PC-9 (cell line): ENCODE measurements around the gene MAFG. TPM values are rescaled to one million over a fixed set of nuclear protein-coding genes. Genes with fewer than 3 reads are reported as not detected.
A peak's percentile ranks its signal among the peaks of the same experiment; 100 is the strongest.

ENCODE experiments used
- BruUV-seq: library from RNA; stranded (reverse); fragments of 400-500 nt; replicated peaks from 2 replicates; lab custom pipeline; 2021; lab: Mats Ljungman, UMichigan
- CTCF ChIA-PET: fragments of 300-600 bp; sonication (Branson Sonifier 250); formaldehyde crosslinking; loops from one replicate; lab custom pipeline; 2022; ENCODE audit warnings: antibody characterized with exemption; lab: Charles Lee
- POLR2A ChIA-PET: fragments of 300-600 bp; sonication (Branson Sonifier 250); formaldehyde crosslinking; loops from one replicate; lab custom pipeline; 2022; ENCODE audit warnings: antibody characterized with exemption; ENCODE audit not compliant: unreplicated experiment; lab: Charles Lee
- DNase-seq, 2 experiments: peaks; one replicate each; pipeline versions ENCODE4 v3.0.0 to v3.0.0-alpha.2; 2015 to 2022; ENCODE audit warnings: mixed read lengths in 1 of 2
- H2AFZ ChIP-seq: fragments of 200-600 bp; sonication (generic); 2 replicates; pipeline ENCODE4 v1.8.1; 2017; ENCODE audit warnings: antibody characterized with exemption
- H3F3A ChIP-seq: fragments of 200-600 bp; sonication (generic); 2 replicates; pipeline ENCODE4 v1.8.1; 2017; ENCODE audit warnings: antibody characterized with exemption, mild to moderate bottlenecking, low read depth; ENCODE audit not compliant: insufficient read depth
- H3K27ac ChIP-seq: fragments of 200-600 bp; sonication (generic); 2 replicates; pipeline ENCODE4 v1.6.1; 2016; ENCODE audit warnings: mixed run types
- H3K27me3 ChIP-seq: fragments of 200-600 bp; sonication (generic); 2 replicates; pipeline ENCODE4 v1.6.1; 2016; ENCODE audit warnings: low read depth, mixed run types; ENCODE audit not compliant: insufficient read depth
- H3K36me3 ChIP-seq: fragments of 200-600 bp; sonication (generic); 2 replicates; pipeline ENCODE4 v1.6.1; 2016; ENCODE audit warnings: low read depth, mixed run types
- H3K4me1 ChIP-seq: fragments of 200-600 bp; sonication (generic); replicated peaks from 2 replicates; pipeline ENCODE4 v1.6.1; 2016; ENCODE audit warnings: mixed run types; ENCODE audit not compliant: insufficient read depth
- H3K4me2 ChIP-seq: fragments of 200-600 bp; sonication (generic); 2 replicates; pipeline ENCODE4 v1.6.1; 2017; ENCODE audit warnings: mixed run types
- H3K4me3 ChIP-seq: fragments of 200-600 bp; sonication (generic); 2 replicates; pipeline ENCODE4 v1.6.1; 2016; ENCODE audit warnings: mixed run types
- H3K79me2 ChIP-seq: fragments of 200-600 bp; sonication (generic); 2 replicates; pipeline ENCODE4 v1.6.1; 2017; ENCODE audit warnings: low read depth, mixed run types
- H3K9me2 ChIP-seq: fragments of 200-600 bp; sonication (generic); 2 replicates; pipeline ENCODE4 v1.8.1; 2017; ENCODE audit warnings: mild to moderate bottlenecking; ENCODE audit not compliant: insufficient read depth
- H3K9me3 ChIP-seq: fragments of 200-600 bp; sonication (generic); 2 replicates; pipeline ENCODE4 v1.8.1; 2016; ENCODE audit warnings: low read depth; ENCODE audit not compliant: insufficient read depth
- H4K20me1 ChIP-seq: fragments of 200-600 bp; sonication (generic); 2 replicates; pipeline ENCODE4 v1.8.1; 2017; ENCODE audit not compliant: insufficient read depth
- CTCF ChIP-seq: fragments of 200-600 bp; sonication (generic); conservative IDR thresholded peaks from 2 replicates; pipeline ENCODE4 v1.6.1; 2017; ENCODE audit warnings: mixed run types, antibody characterized with exemption, mild to moderate bottlenecking, moderate library complexity
- EZH2 ChIP-seq: fragments of 200-600 bp; sonication (generic); IDR thresholded peaks from 2 replicates; pipeline ENCODE4 v1.8.0; 2017; ENCODE audit warnings: antibody characterized with exemption, low read depth
- intact Hi-C: fragments of 100-400 bp; cut with micrococcal nuclease; formaldehyde crosslinking; loops from one replicate; pipeline ENCODE4 v1.10.0; 2022; ENCODE audit not compliant: unreplicated experiment
- total RNA-seq: library from RNA; stranded (reverse); gene quantifications from 2 replicates; pipeline ENCODE4 v1.2.3, GENCODE V29; 2021

The MAFG gene
- total RNA-seq, 1 experiment from 2014 or later = 79.5 TPM

- peak overlapping the region; percentile 95 for H3K27ac ChIP-seq
- POLR2A ChIA-PET = interaction anchor here (0.6 to 1.2 kb wide), 3 partner anchors 11 to 230 kb away, joined by 3 to 8 read pairs (median 4); partner anchors contain the start of gene MRPL12
- TF ChIP-seq EZH2 (no peak), CTCF (no peak)
- H3K9me3 ChIP-seq = no peaks in the 10 kb centered on the region
- no peaks in the 10 kb centered on the region for H3K27me3 ChIP-seq
- no peak overlapping the region for H2AFZ ChIP-seq
- peaks cover 74% of the 10 kb centered on the region for H3K79me2 ChIP-seq
- H3K36me3 ChIP-seq = no peaks in the 10 kb centered on the region
- peaks cover 17% of the 10 kb centered on the region for H4K20me1 ChIP-seq
- CTCF ChIA-PET = interaction anchor here (0.7 kb wide), 3 partner anchors 11 to 55 kb away, joined by 3 to 6 read pairs (median 4); no protein-coding TSS in a partner anchor
- peaks cover 38% of the 10 kb centered on the region; the same call in 1 of the 2 replicates for H3F3A ChIP-seq
- intact Hi-C loops = no loop called here
- peak; percentile 89 to 90 for DNase-seq
- BruUV-seq = no TSS peak
- H3K4me2 ChIP-seq = peak overlapping the region; percentile 86
- H3K9me2 ChIP-seq = no peaks in the 10 kb centered on the region
- peak overlapping the region; percentile 55; the same call in 1 of the 2 replicates for H3K4me3 ChIP-seq
- H3K4me1 ChIP-seq = peaks cover 54% of the 10 kb centered on the region
Measured at GRCh38 chr17:81923302-81924260, 4.0 kb downstream of the MAFG start.

GRCh38 chr17:81922566-81923301, 4.8 kb downstream of the MAFG start:
- Histone ChIP-seq H2AFZ (no peak overlapping the region), H3F3A (peaks cover 38% of the 10 kb centered on the region; the same call in 1 of the 2 replicates), H4K20me1 (peaks cover 17% of the 10 kb centered on the region), H3K4me1 (peaks cover 58% of the 10 kb centered on the region), H3K9me2 (no peaks in the 10 kb centered on the region), H3K4me2 (peak overlapping the region; percentile 86), H3K27me3 (no peaks in the 10 kb centered on the region), H3K79me2 (peaks cover 74% of the 10 kb centered on the region), H3K9me3 (no peaks in the 10 kb centered on the region), H3K36me3 (no peaks in the 10 kb centered on the region), H3K27ac (peak overlapping the region; percentile 95), H3K4me3 (peak overlapping the region; percentile 48)
- POLR2A ChIA-PET = interaction anchor here (1.0 to 1.2 kb wide), 2 partner anchors 10 to 220 kb away, joined by 3 to 8 read pairs; partner anchors contain the start of gene MRPL12
- DNase-seq = no peak
- intact Hi-C loops = no loop called here
- CTCF ChIA-PET = interaction anchor here (0.7 kb wide), 2 partner anchors 10 to 54 kb away, joined by 4 to 6 read pairs; no protein-coding TSS in a partner anchor
- no TSS peak for BruUV-seq
- TF ChIP-seq CTCF = no peak
- TF ChIP-seq EZH2 = no peak
